Hippocampal formation (tissue), 2 donors: Measurements from ENCODE around the gene ZFYVE16.
A peak's percentile ranks its signal among the peaks of the same experiment; 100 is the strongest.
"Not testable (repeated sequence)": the region's sequence is repeated elsewhere in the genome, so short reads cannot be mapped to it uniquely, and the experiment has no call there.

Source experiments
- DNase-seq, 2 donors: peaks; one replicate each; lab custom pipeline; 2025; lab: John Stamatoyannopoulos, UW

ZFYVE16 gene

DNA sequence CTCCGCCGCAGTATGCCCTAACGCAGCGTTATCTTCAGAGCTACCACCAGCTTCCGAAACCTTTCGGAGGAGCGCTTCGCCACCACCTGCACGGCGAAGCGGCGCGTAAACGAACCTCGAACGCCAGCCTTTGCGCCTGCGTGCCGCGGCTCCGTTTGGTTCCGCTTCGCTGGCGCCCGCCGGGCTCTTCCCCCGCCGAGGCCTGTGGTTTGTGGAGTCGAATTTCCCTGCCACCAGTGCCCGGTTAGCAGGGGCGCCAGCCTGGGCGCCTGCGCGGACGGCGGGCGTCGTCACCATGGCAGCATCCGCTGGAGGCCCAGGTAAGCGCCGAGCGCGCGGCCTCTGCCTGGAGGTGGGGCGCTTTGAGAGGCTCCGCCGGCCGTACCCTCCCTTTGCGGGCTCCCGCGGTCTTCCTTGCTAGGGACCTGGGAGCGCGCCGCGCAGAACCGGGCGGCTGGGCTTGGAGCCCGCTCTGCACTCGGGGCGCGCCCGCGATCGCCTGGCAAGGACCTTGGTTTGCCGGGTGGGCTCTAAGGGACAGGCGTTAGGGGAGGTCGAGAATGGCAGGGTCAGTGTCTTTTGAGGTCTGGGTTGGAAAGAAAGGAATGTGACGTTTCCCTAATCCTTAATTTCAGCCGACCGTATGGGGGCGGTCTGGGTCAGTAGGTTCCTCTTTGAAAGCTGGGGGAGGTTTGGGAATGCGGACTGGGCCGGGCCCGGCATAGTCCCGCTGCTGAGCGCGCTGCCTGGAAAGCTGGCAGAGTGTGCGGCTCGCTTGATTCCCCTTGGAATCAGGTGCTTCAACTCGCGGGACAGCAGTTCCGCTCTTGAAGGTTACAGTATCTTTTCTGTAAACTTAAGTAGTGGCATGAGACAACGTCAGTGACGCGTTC, 80.2 kb downstream of the ZFYVE16 start, which contains the start of gene FAM151B:
TSS of gene FAM151B (plus strand) at position 272 of the 893 bp plus-strand sequence. CDS start at position 296, 24 bp downstream.
- peak; percentile 54 to 82 for DNase-seq

DNA sequence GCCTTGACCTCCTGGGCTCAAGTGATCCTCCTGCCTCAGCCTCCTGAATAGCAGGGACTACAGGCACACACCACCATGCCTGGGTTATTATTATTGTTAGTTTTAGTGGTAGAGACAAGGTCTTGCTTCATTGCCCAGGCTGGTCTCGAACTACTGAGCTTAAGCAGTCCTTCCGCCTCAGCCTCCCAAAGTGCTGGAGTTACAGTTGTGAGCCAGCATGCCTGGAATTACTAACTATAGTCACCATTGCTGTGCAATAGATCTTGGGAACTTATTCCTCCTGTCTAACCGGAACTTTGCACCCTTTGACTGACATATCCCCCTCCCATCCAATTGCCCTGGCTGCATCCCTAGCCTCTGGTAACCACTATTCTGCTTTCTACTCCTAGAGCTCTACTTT, 83.4 kb downstream of the ZFYVE16 start:
- no peak for DNase-seq

DNA sequence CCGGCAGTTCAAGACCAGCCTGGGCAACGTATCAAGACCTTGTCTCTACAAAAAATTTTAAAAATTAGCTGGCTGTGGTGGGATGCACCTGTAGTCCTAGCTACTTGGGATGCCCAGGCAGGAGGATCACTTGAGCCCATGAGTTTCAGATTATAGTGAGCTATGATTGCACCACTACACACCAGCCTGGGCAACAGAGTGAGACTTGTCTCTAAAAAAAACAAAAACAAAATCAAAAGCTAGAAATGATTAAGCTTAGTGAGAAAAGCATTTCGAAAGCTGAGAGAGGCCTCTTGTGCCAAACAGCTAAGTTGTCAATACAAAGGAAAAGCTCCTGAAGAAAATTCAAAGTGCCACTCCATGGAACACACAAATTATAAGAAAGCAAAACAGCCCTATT, 84.9 kb downstream of the ZFYVE16 start:
- DNase-seq: no peak

DNA sequence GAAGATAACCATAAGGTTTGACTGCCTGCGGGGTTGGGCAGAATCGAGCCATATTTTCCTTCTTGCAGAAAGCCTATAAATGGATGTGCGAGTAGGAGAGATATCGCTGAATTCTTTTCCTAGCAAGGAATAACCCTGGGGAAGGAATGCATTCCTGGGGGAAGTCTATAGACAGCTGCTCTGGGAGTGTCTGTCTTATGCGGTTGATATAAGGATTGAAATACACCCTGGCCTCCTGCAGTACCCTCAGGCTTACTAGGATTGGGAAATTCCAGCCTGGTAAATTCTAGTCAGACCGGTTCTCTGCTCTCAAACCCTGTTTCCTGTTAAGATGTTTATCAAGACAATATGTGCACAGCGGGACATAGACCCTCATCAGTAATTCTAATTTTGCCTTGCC, 85.6 kb downstream of the ZFYVE16 start:
- not testable (repeated sequence) for DNase-seq

DNA sequence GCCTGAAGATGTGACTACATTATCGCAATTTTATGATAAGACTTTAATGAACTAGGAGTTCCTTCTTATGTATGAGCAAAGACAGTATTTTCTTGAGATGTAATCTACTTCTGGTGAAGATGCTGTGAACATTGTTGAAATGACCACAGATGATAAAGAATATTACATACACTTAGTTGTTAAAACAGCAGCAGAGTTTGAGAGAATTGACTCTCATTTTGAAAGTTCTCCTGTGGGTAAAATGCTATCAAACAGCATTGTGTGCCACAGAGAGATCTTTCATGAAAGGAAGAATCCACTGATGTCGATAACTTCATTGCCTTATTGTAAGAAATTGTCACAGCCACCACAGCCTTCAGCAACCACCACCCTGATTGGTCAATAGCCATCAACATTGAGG, 88.0 kb downstream of the ZFYVE16 start:
- DNase-seq: no peak

DNA sequence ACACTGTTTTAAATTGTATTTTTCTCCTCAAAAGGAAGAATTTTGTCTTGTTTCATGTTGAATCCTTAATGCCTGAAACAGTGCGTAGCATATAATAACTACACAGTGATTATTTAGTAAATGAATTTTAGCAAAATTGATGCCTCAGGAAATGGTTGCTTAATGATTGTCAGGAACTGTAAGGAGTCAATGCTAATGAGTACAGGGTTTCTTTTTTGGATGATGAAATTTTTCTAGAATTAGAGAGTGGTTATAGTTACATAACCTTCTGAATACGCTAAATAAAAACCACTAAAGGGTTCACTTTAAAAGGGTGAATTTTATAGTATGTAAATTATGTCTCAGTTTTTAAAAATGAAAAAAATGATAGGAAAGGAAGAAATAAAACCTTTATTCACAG, 94.9 kb downstream of the ZFYVE16 start:
- no peak for DNase-seq

DNA sequence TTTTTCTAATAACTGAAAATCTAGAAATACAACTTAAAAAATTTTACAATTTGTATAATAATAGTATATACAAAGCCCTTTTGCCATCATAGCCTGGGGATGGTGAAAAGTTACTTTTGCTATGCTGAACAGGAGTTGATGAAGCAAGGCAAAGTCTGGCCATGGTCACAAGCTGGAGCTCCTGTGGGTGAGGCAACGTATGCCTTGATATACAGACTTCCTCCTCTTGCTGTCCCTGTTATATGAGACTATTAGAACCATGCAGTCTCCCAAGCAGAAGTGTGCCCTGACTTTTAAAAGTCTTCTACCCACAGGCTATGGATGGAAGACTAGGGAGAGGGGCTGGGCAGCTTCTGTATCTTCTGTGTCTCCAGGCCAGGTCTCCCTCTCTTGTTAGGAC, 95.8 kb downstream of the ZFYVE16 start:
- DNase-seq: no peak

DNA sequence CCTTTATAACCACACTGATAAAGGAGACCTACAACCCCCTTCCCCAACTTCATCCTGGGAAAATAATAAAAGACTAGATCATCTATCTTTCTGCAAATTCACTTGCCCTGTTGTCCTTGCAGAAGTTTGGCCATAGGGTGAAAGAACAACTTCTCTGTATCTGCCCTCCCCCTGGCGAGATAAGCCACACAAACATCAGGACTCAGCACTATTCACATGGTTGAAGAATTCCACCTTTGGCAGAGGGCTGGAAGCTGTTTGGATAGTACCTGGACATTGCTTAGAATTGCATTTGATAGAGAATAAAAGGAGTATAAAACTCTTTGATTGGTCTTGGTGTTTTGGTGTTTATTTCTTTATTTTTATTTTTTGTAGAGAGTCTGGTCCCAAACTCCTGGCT, 97.0 kb downstream of the ZFYVE16 start:
- DNase-seq: no peak

DNA sequence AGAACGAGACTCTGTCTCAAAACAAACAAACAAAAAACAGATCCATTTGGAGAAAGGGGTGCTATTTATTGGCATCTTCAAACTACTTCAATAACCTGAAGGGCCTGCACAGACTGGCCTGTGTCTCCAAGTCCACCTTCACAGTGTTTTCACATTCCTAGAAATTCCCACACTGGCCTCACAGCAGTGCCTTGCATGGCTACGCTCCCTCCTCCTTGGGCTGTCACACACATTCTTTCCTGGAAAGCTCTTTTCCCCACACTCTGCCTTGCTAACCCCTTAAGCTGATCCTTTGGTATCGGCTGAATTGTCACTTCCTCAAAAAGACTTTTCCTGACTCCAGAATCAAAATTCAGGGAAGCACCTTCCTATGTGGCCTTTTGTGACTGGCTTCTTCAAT, 99.8 kb downstream of the ZFYVE16 start:
- DNase-seq: no peak

DNA sequence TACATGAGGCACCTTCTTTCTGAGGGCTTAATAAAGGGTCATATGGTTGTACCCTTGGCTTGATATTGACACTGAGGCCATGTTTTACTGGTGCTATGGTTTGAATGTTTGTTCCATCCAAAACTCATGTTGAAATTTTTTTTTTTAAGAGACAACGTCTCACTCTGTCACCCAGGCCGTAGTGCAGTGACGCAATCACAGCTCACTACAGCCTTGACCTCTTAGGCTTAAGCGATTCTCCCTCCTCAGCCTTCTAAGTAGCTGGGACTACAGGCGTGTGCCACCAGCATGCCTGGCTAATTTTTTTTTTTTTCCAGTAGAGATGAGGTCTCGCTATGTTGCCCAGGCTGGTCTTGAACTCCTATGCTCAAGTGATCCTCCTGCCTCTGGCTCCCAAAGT, 101.0 kb downstream of the ZFYVE16 start:
- DNase-seq: no peak

DNA sequence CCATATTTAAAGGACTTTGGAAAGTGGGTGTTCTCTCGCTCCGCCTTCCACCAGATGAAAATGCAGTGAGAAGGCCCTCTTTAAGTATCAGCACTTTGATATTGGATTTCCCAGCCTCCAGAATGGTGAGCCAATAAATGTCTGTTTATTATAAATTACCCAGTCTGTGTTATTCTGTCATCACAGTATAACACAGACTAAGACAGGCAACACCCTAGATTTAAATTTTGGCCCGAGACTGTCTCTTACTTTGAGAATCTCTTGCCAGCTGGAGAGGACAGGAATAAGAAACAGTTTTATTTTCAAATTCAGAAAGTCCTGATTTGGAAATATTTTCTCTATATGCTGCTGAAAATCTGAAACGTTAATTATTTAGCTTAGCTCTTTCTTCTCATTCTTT, 101.5 kb downstream of the ZFYVE16 start:
- no peak for DNase-seq

DNA sequence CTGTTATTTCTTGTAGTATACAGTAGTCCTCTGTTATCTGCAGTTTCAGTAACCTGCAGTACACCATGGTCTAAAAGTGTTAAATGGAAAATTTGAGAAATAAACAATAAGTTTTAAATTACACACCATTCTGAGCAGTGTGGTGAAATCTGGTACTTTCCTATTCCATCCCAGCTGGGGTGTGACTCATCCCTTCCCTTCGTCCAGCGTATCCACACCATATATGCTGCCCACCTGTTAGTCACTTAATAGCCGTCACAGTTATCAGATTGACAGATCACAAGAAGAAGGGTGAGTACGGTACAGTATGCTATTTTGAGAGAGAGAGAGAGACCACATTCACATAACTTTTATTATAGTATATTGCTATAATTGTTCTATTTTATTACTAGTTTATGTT, 109.0 kb downstream of the ZFYVE16 start:
- no peak for DNase-seq
